Hepatocyte (in vitro differentiated cells): ENCODE results near the gene MMP15. TPM values are rescaled to one million over a fixed set of nuclear protein-coding genes. Genes with fewer than 3 reads are reported as not detected.

ENCODE experiments used
- DNase-seq: peaks from one replicate; pipeline ENCODE4 v3.0.0-alpha.2; 2016; ENCODE audit warnings: low spot score
- H2AFZ ChIP-seq: fragments of 200-600 bp; sonication (generic); 2 replicates; pipeline ENCODE4 v1.6.0; 2016; ENCODE audit warnings: antibody characterized with exemption, mild to moderate bottlenecking
- H3K27ac ChIP-seq: fragments of 200-600 bp; sonication (generic); 2 replicates; pipeline ENCODE4 v1.5.1; 2016; ENCODE audit warnings: mild to moderate bottlenecking
- H3K27me3 ChIP-seq: fragments of 200-600 bp; sonication (generic); 2 replicates; pipeline ENCODE4 v1.6.1; 2016
- H3K36me3 ChIP-seq: fragments of 200-600 bp; sonication (generic); replicated peaks from 2 replicates; pipeline ENCODE4 v1.5.1; 2016; ENCODE audit warnings: low read depth; ENCODE audit not compliant: insufficient read depth
- H3K4me1 ChIP-seq: fragments of 200-600 bp; sonication (generic); 2 replicates; pipeline ENCODE4 v1.5.1; 2016; ENCODE audit warnings: mild to moderate bottlenecking, moderate library complexity; ENCODE audit not compliant: insufficient read depth
- H3K4me2 ChIP-seq: fragments of 200-600 bp; sonication (generic); 2 replicates; pipeline ENCODE4 v1.6.0; 2016
- H3K4me3 ChIP-seq: fragments of 200-600 bp; sonication (generic); 2 replicates; pipeline ENCODE4 v1.5.1; 2016; ENCODE audit warnings: mild to moderate bottlenecking
- H3K79me2 ChIP-seq: fragments of 200-600 bp; sonication (generic); 2 replicates; pipeline ENCODE4 v1.6.0; 2017; ENCODE audit warnings: mild to moderate bottlenecking
- H3K9me2 ChIP-seq: fragments of 200-600 bp; sonication (generic); replicated peaks from 2 replicates; pipeline ENCODE4 v1.6.0; 2017; ENCODE audit warnings: mild to moderate bottlenecking; ENCODE audit not compliant: insufficient read depth
- H3K9me3 ChIP-seq: fragments of 200-600 bp; sonication (generic); 2 replicates; pipeline ENCODE4 v1.5.1; 2016; ENCODE audit warnings: low read depth, mild to moderate bottlenecking
- H4K20me1 ChIP-seq: fragments of 200-600 bp; sonication (generic); 2 replicates; pipeline ENCODE4 v1.6.0; 2016; ENCODE audit warnings: mild to moderate bottlenecking; ENCODE audit not compliant: insufficient read depth, poor library complexity, severe bottlenecking
- CTCF ChIP-seq: fragments of 200-600 bp; sonication (generic); IDR thresholded peaks from 2 replicates; pipeline ENCODE4 v1.5.1; 2016; ENCODE audit warnings: antibody characterized with exemption, mild to moderate bottlenecking; ENCODE audit not compliant: poor library complexity
- EZH2 ChIP-seq: fragments of 200-600 bp; sonication (generic); IDR thresholded peaks from 2 replicates; pipeline ENCODE4 v1.6.1; 2016; ENCODE audit warnings: antibody characterized with exemption, mild to moderate bottlenecking, borderline replicate concordance
- EZH2phosphoT487 ChIP-seq: fragments of 200-600 bp; sonication (generic); IDR thresholded peaks from one replicate; pipeline ENCODE4 v1.6.1; 2018; ENCODE audit warnings: antibody characterized with exemption, mild to moderate bottlenecking, low read depth, moderate library complexity; ENCODE audit not compliant: unreplicated experiment, severe bottlenecking
- WGBS: methylation state at CpG from one replicate; pipeline ENCODE4 v1.1.6; 2016; ENCODE audit warnings: low lambda C conversion rate; ENCODE audit errors: missing lambda C conversion rate; 5-methylcytosine and 5-hydroxymethylcytosine counted together
- polyA plus RNA-seq: library from polyadenylated mRNA; unstranded; fragments of >200 nt; fragmentation: Nextera tagmentation; extraction: Ambion mirVana; gene quantifications from 2 replicates; pipeline ENCODE4 v1.2.1, GENCODE V29; 2016
- total RNA-seq: library from RNA; depleted of rRNA; stranded (reverse); fragments of >200 nt; gene quantifications from 2 replicates; pipeline ENCODE4 v1.2.3, GENCODE V29; 2014

MMP15 gene
- total and polyA plus RNA-seq, 2 experiments from 2014 or later, result 39.0 to 56.1 TPM

GRCh38 chr16:58009856-58010416, 15.6 kb upstream of the MMP15 start:
- no peak for DNase-seq
- no peak overlapping the region for H3K27ac ChIP-seq
- H4K20me1 ChIP-seq, result no peaks in the 10 kb centered on the region
- H3K4me1 ChIP-seq, result no peaks in the 10 kb centered on the region
- H3K36me3 ChIP-seq, result no peaks in the 10 kb centered on the region
- H3K9me2 ChIP-seq, result no peaks in the 10 kb centered on the region
- H3K4me3 ChIP-seq, result no peak overlapping the region
- TF ChIP-seq EZH2 (no peak), CTCF (no peak), EZH2phosphoT487 (no peak)
- H3K79me2 ChIP-seq, result no peaks in the 10 kb centered on the region
- H3K4me2 ChIP-seq, result no peak overlapping the region
- no peaks in the 10 kb centered on the region for H3K27me3 ChIP-seq
- WGBS, result 88% methylated on average over 11 of the region's 11 CpGs
- H2AFZ ChIP-seq, result no peak overlapping the region
- H3K9me3 ChIP-seq, result no peaks in the 10 kb centered on the region

- Histone ChIP-seq H3K9me3 (no peaks in the 10 kb centered on the region), H3K27ac (no peak overlapping the region), H4K20me1 (no peaks in the 10 kb centered on the region), H3K4me3 (no peak overlapping the region), H3K9me2 (no peaks in the 10 kb centered on the region), H3K4me1 (no peaks in the 10 kb centered on the region), H3K27me3 (no peaks in the 10 kb centered on the region), H2AFZ (no peak overlapping the region), H3K79me2 (no peaks in the 10 kb centered on the region), H3K36me3 (no peaks in the 10 kb centered on the region), H3K4me2 (no peak overlapping the region)
- 60% methylated on average over 3 of the region's 3 CpGs for WGBS
- TF ChIP-seq EZH2 (no peak), CTCF (no peak), EZH2phosphoT487 (no peak)
- no peak for DNase-seq
These were observed 14.7 kb upstream of the MMP15 start for GRCh38 chr16:58010886-58011285.

- no peaks in the 10 kb centered on the region for H3K27me3 ChIP-seq
- no peaks in the 10 kb centered on the region for H3K79me2 ChIP-seq
- TF ChIP-seq EZH2phosphoT487 (no peak), CTCF (no peak), EZH2 (no peak)
- no peak overlapping the region for H3K27ac ChIP-seq
- no peaks in the 10 kb centered on the region for H3K4me1 ChIP-seq
- no peaks in the 10 kb centered on the region for H3K9me3 ChIP-seq
- no peaks in the 10 kb centered on the region for H3K9me2 ChIP-seq
- DNase-seq, result peak; percentile 52
- no peaks in the 10 kb centered on the region for H4K20me1 ChIP-seq
- no peaks in the 10 kb centered on the region for H3K36me3 ChIP-seq
- 51% methylated on average over 3 of the region's 3 CpGs for WGBS
- H3K4me3 ChIP-seq, result no peak overlapping the region
- H3K4me2 ChIP-seq, result no peak overlapping the region
- H2AFZ ChIP-seq, result no peak overlapping the region
These were observed 13.9 kb upstream of the MMP15 start for GRCh38 chr16:58011652-58012051.
